Stimulated activated CD4-positive, alpha-beta T cell treated with anti-CD3 and anti-CD28 coated beads, Interleukin-4, amount 100 ng/mL, for 48 hours (primary cell): ENCODE data around the gene MBP.

Source experiments
- DNase-seq, 2 donors: peaks; one replicate each; pipeline ENCODE4 v3.0.0-alpha.2; 2020; ENCODE audit warnings: low read depth in 2 of 2

MBP gene

GRCh38 chr18:77132369-77133050 lies at the start of gene MBP:
MBP (minus strand) TSS chr18:77132783; CDS start chr18:77105261, 27,522 bp downstream.
- peak; percentile 60 to 67 for DNase-seq

DNA sequence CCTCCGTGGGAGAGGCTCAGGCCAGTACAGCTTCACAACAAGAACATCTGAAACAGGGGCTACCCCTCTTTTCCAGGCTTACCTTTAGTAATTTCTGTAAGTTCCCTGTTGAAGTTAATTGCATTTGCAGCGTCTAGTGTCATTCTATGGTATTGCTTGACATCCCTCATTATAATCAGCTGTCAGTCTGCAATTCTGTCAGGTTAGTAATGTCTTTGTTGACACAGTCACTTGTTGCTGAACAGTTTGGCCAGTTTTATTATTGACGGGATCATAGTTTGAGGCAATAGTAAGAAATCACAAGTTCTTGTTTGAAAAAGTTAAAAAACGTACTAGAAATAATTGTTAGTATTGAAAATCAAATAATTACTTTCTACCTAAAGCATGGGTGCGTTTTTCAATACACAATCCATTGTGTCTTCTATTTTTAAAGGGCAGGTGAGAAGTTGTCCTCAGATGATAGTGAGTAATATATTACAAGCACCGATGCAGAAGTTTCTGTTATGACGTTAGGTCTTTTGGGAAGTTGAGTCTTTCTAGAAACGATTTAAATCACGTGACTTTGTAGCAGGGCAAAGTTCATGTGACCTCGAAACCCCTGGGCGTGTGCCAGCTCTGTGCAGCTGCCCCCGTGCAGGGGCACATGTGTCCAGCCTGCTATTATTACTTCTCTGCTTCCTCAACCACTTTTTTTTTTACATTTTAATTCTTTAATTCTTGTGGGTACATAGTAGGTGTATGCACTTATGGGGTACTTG lies 49.5 kb upstream of the MBP start:
- DNase-seq, result no peak

- no peak for DNase-seq
These were observed 46.0 kb upstream of the MBP start for GRCh38 chr18:77178559-77178958.

GRCh38 chr18:77177009-77177408 lies 44.4 kb upstream of the MBP start:
- no peak for DNase-seq

- no peak for DNase-seq
These were observed 40.9 kb upstream of the MBP start for GRCh38 chr18:77173275-77174030.

GRCh38 chr18:77170890-77171410 lies 38.4 kb upstream of the MBP start:
- DNase-seq, result no peak

GRCh38 chr18:77168811-77169311 lies 36.3 kb upstream of the MBP start:
- DNase-seq, result no peak

DNA sequence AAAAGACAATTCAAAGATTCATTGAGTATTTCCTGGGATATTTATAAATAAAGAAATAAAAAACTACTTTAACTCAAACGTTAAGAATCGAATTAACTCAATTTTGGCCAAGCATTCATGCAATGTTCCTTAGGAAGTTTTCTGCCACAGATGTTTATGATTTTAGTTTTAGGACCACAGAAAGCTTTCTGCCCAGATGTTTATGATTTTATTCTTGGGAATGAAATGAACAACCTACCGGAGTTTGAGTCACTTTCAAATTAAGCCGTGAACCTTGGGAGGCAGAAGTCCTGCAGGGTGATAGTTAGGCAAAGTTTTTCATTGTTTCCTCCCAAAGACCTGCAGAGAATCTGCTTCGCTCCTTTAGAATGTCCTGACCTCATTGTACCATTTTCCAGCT lies 34.7 kb upstream of the MBP start:
- no peak for DNase-seq

- DNase-seq, result no peak
These were observed 33.9 kb upstream of the MBP start for GRCh38 chr18:77166523-77166922.

DNA sequence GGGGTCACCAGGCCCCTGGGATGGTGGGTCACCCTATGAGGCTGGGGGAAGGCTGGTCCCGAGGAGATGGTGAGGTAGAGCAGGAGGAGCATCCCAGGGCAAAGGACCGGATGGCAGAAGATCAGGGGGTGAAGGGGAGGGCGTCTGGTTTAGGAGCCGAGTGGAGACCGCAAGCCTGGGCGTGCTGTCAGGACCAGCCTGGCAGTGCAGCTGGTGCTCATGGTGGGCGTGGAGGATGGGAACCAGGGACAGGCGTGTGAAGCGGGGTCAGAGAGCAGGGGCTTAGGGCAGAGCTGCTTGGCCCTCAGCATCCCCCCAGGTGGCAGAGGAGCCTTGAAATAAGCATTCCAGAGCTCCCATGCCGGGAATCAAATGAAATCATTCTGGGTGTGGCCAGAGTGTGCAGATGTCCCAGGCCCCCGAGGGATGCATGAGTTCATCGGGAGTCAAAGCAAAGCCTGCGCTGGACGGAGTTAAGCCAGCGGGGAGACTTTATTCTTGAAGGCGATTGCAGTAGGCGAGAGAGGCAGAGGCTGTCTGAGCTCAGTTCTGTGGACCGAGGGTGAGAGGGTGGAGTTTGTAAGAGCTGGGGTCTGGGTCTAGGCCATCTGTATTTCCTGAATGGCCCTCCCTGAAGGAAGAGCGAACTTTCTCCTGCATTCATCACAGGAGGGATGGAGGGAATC lies 33.1 kb upstream of the MBP start:
- no peak for DNase-seq

- no peak for DNase-seq
These were observed 32.3 kb upstream of the MBP start for GRCh38 chr18:77164763-77165485.

GRCh38 chr18:77164026-77164425 lies 31.4 kb upstream of the MBP start:
- no peak for DNase-seq

DNA sequence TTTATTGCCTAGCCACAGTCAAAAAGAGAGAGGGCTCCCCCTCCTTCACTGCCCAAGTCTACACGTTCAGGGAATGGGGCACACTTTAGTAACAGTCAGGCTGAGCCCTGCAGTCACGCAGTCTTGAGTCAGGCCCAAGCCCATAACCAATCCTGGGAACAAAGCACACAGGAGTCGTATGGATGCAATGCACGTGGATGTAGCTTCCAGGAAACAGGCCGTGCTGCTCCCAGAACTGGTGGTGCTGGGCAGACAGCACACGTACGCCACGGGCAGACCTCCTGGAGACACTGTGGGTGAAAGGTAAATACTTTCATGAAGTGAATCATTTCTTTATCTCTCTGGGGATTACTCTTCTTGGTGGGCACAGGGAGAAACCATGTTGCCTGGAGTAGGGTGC lies 30.0 kb upstream of the MBP start:
- DNase-seq, result no peak

DNA sequence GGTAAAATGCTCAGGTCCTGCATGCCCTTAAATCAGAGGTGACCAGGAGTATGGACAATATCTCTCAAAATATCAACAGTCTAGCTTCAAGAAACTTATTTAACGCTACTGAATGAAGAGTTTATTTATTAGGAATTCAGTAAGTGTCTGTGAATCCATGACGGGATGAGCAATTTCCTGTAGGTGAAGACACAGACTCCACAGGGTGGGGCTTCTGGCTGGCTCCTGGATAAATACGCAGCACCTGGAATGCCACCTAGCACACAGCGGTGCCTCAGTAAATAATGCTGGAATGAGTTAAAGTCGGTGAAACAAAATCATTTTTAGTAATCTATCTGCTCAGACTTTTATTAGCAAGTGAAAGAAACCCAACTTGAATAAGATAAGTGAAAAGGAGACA lies 29.4 kb upstream of the MBP start:
- no peak for DNase-seq

DNA sequence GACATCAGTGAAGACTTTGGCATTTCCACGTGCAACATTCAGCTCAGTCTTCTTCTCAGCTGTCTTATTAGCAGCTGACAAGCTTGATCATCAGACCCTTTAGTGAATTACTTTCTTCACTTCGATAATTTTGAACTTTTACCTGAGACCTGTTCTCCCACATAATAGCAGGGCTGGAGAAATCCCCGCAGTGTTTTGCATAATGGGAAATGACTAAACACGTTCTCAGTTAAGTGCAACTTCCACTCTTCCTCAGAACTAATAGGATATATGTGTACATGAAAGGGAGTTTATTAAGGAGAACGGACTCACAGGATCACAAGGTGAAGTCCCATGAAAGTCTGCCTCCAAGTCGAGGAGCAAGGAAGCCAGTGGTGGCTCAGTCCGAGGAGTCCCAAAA lies 28.8 kb upstream of the MBP start:
- DNase-seq, result no peak

DNA sequence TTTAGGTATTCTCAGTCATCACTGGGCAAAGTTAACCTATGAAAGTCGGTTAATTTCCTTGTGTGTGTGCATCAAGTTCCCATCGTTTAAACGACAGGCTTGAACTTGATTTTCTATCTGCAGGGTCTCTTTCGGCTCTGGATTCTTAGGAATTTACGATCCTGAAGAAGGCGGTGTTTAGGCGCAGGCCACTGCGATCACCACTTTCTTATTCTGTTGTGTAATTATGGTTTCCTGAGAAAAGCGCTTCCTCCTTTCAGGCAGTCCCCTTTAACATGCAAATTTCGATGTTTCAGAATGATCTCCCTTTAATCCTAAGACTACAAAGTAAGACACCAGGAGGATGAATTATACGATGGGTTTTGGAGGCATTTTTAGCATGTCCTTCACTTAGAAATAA lies 27.9 kb upstream of the MBP start:
- no peak for DNase-seq

DNA sequence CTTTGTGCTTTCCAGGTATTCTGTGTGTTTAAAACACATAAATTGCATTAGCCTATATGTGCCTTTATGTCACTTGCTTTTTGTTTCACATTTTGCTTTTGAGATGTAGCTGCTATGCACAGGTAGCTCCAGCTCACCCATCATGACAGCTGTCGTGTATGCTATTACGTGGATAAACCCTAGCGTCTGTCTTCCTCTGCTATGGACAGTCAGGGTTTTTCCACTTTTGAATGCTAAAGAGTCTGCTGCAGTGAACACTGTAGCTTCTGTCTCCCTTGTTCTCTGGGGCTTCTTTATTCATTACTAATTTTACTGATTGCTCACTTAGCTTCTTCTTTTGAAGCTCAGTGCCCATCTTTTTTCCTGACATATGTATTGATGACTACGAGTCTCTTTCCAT lies 24.7 kb upstream of the MBP start:
- no peak for DNase-seq

DNA sequence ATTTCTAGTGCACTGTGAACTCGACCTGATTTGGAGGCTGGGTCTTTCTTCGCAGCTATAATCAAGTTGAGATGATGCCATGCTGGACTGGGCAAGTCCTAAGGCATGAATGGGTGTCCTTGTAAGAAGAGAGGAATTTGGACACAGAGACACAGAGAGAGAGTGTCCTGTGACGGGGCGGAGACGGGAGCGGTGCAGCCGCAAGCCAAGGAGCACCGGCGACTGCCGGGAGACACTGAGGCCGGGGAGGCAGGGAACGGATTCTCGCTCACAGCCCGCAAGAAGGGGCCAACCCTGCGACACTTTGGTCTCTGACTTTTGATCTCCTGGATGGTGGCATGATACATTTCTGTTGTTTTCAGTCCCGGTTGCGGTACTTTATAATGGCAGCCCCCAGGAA lies 22.4 kb upstream of the MBP start:
- DNase-seq, result no peak

GRCh38 chr18:77153404-77153803 lies 20.8 kb upstream of the MBP start:
- DNase-seq, result no peak

DNA sequence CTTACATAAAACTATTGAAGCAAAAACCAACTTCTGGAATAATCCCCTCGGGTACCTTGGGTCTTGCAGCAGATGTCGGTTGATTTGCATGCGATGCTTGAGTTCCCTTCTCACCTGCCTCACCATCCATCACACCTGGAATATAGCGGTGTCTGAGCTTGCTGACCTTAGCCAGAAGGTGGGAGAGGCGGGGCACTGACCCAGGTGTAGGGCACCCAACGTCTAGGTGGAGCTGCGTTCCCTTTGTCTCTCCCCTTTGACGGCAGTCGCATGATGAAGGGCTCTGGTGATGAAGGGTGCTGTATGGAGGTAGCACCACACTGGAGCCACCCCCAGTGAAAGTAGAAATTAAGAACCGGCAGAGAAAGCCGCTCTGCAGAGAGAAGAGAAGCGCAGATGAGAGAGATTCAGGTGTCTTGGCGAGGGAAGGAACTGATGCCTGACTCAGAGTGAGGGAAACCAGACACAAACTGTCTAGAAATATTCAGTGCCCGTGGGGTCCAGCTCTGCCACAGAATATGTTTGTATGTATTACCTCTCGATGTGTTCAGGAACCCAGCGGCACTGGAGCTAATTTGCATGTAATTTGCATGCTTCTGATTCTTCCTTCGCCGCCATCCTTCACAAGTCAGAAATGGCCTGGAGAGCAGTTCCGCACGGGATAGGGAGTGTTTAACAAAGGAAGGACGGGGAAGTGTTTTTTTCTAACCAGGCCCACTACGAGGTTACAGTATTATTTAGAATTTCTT lies 19.4 kb upstream of the MBP start:
- no peak for DNase-seq
